GM18867 (cell line): Measurements from ENCODE around the gene FAM156A.
"Not testable (repeated sequence)": the region's sequence is repeated elsewhere in the genome, so short reads cannot be mapped to it uniquely, and the experiment has no call there.

Experiments
- ATAC-seq: cut with Tn5 transposase; IDR thresholded peaks from one replicate; pipeline ENCODE4 v1.9.1; 2021; ENCODE audit warnings: mild to moderate bottlenecking, moderate library complexity; ENCODE audit not compliant: unreplicated experiment

FAM156A gene

DNA sequence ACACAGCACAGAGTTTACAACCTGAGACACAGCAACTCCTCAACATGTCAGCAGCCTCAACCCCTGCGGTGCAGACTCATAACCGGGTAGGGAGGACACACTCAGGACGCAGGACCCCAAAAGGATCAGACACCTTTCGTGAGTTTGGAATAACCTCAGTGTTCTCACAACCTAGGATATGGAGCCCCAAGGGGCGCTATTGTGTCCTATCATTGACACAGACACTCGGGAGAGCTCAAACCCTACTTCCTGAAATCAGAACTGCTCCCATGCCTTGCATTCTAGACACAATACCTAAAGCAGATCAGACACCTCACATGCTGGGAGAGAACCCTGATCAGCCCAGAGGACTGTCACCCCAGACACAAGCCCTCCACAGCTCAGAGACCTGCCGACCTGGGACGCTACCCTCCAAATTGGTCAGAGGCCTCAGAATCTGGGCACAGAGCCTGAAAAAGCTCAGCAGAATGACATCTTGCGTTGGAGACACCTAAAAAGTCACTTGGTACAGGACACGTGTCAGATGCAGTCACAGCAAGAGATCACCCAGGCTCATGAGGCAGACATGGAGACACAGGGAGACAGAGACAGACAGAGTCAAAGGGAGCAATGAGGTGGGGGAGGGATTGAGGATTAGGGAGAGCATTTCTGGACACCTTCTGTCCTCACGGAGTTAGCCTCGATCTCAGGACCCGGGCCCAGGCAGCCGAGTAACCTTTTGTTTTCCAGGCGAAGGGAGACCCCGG is 8.8 kb upstream of the FAM156A start:
- not testable (repeated sequence) for ATAC-seq

DNA sequence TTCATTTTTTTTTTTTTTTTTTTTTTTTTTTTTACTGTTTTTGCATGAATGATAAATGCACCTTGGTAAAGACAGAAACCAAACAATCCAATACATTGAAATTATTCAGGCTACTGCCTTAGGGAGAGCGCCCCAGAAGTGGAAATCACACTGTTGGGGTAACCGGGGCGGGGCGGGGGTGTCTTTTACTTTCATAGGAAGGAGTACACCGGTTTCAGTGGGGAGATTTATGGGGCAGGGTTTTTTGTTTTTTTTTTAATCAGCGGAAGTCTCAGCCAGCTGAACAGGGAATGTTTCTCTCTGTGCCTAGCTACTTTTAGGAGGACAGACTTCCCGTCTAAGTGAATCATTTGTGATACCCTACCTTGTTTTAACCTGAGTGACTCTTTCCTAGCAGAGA is 643 bp upstream of the FAM156A start:
- ATAC-seq = peak; percentile 22

DNA sequence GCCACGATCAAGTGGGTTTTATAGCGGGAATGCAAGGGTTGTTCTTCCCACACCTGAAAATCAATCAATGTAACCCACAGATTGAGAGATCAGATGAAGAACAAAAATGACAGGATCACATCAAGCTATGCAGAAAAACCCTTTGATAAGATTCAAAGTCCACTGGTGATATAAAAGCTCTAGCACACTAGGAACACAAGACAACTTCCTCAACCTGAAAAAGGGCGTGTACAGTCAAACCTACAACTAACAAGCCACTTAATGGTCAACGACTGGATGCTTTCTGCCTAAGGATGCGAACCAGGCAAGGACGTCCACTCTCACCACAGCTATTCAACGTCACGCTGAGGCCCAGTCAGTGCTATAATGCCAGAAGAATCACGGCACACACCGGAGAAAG is 8.4 kb downstream of the FAM156A start:
- not testable (repeated sequence) for ATAC-seq

DNA sequence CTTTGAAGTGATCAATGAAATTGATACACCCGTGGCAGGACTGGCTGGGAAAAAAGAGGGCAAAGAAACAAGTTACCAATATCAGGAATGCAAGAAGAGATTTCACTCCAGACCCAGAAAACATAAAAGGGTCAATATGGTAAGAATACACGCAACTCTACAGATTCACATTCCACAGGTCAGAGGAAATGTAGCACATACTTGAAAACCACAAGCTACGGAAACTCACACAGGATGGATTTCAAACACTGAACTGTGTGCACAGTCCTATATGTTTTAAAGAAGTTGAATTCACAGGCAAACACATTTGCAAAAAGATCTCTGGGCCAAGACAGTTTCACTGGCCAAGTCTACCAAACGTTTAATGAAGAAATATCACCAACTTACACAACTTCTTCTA is 9.0 kb downstream of the FAM156A start:
- ATAC-seq = not testable (repeated sequence)

DNA sequence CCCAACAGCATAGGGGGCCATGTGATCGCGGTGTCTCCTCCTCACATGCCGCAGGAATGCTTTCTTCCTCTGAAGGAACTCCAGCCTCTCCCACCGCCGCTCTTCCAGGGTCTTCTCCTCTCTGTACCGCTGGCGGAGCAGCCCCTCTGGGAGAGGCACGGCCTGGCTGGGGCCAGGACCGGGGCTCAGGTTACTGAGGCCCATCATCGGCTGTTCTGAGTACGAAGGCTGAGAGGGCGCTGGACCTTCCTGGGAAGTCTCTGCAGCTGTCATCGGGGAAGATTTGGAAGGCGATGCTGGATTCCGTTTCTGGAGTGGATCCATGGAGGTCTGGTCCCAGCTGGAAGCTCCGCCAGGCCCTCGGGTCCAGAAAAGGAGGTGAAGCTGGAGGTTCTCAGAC is 10.1 kb downstream of the FAM156A start:
- ATAC-seq = not testable (repeated sequence)

DNA sequence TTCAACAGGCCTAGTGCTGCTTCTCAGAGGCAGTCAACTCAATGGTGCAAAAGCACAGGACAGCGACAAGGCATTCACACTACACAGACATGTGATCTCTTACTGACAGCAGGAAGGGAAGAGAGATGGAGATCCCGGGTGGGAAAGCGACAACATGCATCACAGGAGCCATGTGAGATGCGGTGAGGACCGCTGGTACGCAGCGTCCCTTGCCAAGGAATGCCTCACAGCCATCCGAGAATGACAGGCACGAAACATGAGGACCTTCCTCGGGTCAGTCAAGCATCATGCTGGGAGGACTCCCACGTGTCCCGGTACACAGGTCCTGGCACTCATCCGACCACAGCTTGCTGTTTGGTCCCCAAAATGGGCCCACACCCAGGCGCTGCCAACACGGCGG is 10.8 kb downstream of the FAM156A start:
- not testable (repeated sequence) for ATAC-seq

DNA sequence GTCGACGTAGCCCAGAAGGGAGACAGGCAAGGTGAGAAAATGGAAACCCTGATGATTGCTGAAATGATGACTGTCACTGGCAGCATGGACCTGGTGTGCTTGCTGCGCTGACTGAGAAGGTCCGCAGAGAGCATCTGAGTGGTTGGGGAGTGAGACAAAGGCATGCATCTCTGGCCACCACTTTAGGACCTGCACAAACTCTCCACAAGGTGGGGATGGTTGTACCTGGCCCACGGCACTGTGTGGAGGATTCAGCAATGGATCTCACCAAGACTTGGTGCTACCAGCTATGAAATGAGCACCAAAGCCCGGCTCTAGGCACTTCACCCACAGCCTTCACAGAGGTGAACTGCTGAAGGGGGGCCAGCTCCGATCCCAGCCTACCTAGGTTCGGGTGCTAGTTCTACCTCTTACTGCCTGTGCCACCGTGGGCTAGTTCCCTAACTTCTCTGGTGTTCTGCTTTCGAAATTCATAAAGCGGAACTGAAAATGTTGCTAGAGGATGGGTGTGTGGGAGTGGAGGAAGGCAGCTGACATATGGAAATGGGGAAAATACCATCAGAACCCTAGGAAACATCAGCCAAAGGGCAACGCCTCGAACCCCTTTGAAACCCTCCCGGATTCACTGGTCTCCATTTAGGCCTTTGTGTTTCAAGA is 12.4 kb downstream of the FAM156A start:
- ATAC-seq = peak; percentile 54

DNA sequence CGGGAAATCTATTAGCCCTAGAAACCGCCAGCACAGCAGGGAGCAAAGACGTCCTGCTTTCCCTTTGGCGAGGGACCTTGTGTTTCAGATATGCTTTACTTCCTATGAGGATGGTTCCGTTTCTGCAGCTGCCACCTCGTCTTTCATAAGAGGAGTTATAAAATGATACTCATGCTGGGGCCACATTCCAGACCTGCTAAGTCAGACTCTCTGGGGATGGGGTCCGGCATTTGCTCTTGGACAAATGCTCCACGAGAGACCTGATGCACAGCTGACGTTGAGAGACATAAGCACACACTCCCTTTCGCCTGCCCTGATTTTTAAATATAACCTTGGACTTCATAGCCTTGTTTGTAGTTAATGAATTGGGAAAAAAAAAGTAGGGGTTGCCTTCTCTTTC is 16.6 kb downstream of the FAM156A start:
- not testable (repeated sequence) for ATAC-seq

DNA sequence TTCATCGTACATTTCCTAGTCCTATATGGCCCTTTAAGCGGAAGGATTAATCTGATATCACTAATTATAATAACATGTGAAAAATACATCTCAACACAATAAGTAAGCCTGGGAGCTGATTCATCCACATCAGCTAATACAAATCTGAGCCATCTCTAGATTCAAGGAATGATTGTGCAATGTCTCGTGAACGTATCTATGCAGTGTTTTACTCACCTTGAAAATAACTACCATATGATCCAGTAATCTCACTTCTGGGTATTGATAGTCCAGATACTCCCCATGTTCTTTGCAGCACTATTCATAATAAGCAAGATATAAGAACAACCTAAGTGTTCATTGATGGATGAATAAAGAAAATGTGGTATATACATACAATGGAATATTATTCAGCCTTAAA is 17.6 kb downstream of the FAM156A start:
- ATAC-seq = not testable (repeated sequence)

DNA sequence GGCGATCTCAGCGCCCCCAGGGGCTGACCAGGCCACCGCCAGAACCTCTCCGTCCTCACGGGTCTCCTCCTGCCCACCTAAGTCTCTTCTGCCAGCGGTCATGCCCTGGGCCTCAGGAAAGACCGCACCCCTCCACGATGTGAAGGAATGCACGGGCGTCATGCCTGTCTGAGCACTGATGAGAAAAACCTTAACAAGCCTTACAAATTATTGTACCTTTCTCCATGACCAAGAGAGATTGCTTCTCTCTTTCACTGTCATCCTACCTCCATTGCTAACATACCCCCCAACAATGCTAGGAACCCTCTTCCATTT is 22.9 kb downstream of the FAM156A start:
- ATAC-seq = not testable (repeated sequence)

DNA sequence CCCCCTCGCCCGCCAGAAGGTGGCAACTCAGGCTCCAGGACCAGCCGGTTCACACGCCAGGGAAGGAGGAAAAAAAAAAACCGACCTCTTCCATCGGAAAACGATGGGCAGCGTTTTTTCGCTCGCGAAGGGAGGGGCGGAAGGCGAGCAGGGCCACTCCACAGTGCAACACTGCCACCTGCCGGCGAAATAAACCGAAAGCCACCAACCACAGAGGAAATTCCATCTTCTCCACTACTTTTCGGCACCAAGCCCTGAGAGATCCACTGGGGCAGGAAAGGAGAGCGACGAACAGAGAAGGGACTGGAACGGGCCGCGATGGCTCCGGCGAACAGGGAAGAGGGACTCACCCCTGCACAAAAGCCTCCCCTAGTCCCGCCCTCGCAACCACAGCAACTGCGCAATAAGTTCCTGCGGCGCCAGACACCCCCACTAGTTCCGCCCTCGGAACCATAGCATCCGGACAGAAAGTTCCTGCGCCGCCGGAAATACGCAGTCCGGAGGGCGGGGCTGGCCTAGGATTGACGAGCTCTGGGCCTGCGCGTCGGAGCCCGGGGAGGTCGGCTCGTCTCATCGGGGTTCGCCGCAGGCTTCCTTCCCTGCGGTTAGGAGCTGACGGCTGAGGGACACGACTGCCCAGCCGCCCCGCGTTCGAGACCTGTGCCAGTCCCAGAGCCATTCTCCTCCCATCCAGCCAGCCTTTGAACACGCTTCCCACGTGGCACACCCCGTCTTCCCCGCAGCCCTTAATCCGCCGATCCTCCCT is 23.4 kb downstream of the FAM156A start:
- peak; percentile 95 for ATAC-seq

DNA sequence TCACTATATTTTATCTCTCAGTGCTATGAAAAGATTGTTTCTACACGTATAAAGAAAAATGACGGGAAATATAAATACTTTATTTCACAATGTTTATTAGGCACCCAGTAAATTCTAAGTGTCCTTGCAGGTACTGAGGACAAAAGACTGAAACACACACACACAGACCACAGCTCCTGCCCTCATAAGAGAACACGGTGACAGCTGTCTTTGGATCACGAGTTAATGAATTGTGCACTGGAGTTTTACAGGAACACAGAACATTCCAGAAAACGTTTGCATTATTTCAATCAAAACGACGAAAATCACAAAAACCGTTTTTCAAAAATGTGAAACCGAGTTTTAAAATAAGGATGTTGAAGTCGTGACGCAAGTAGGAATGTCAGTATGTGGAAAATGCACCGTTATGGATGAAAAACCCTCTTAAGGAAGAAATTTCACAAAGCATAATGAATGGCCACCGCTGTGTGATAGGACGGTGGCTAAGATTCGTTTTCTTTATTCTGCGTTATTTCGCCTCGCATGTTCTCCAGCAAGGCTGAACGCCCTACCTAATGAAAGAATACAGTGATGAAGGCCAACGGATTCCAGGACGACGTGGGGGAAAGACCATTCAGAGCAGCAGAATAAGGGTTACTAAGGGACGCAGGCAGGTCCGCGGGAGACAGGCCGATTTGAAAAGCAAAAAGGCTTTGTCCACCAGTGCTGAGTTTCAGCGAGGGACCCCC is 24.2 kb downstream of the FAM156A start:
- peak; percentile 18 for ATAC-seq

DNA sequence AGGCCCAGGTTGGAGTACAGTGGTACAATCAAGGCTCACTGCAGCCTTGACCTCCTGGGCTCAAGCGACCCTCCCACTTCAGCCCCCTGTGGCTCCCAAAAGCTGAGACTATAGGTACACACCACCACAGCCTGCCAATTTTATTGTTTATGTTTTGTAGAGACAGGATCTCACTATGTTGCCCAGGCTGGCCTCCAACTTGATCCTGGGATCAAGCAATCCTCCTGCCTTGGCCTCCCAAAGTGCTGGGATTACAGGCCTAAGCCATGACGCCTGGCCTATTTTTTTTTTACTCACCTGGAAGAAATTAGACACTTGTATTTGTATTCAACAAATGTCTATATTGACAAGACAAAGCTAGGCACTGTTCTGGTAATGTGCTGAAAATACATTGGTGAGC is 25.1 kb downstream of the FAM156A start:
- ATAC-seq = no peak

DNA sequence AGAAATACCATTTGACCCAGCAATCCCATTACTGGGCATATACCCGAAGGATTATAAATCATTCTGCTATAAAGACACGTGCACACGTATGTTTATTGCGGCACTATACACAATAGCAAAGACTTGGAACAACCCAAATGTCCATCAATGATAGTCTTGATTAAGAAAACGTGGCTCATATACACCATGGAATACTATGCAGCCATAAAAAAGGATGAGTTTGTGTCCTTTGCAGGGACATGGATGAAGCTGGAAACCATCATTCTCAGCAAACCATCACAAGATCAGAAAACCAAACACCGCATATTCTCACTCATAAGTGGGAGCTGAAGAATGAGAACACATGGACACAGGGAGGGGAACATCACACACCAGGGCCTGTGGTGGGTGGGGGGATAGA is 28.1 kb downstream of the FAM156A start:
- ATAC-seq = not testable (repeated sequence)

DNA sequence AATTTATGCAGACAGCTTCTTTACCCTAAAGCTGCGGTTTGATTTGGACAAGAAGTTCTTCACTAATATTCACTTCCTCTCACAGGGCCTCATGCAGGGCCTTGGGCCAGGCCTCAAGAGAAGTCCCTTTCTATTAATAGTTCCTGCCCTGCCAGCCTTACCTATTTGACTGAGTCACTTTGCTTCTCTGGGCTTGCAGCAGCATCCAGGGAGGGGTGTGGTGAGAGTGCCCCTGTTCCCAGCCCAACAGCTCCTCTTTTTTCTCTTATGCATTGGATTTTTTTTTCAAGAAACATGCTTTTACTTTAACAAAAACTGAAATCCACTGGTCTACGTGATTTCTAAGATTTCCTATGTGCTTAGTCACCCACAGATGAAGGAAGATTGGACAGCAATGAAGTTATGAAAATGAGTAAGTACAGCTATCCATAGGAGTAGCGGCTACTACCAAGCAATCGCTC is 34.5 kb downstream of the FAM156A start:
- peak; percentile 37 for ATAC-seq

DNA sequence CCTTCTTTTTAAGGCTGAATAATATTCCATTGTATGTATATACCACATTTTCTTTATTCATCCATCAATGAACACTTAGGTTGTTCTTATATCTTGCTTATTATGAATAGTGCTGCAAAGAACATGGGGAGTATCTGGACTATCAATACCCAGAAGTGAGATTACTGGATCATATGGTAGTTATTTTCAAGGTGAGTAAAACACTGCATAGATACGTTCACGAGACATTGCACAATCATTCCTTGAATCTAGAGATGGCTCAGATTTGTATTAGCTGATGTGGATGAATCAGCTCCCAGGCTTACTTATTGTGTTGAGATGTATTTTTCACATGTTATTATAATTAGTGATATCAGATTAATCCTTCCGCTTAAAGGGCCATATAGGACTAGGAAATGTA is 43.6 kb downstream of the FAM156A start:
- not testable (repeated sequence) for ATAC-seq

DNA sequence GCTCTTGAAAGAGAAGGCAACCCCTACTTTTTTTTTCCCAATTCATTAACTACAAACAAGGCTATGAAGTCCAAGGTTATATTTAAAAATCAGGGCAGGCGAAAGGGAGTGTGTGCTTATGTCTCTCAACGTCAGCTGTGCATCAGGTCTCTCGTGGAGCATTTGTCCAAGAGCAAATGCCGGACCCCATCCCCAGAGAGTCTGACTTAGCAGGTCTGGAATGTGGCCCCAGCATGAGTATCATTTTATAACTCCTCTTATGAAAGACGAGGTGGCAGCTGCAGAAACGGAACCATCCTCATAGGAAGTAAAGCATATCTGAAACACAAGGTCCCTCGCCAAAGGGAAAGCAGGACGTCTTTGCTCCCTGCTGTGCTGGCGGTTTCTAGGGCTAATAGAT is 44.6 kb downstream of the FAM156A start:
- not testable (repeated sequence) for ATAC-seq

DNA sequence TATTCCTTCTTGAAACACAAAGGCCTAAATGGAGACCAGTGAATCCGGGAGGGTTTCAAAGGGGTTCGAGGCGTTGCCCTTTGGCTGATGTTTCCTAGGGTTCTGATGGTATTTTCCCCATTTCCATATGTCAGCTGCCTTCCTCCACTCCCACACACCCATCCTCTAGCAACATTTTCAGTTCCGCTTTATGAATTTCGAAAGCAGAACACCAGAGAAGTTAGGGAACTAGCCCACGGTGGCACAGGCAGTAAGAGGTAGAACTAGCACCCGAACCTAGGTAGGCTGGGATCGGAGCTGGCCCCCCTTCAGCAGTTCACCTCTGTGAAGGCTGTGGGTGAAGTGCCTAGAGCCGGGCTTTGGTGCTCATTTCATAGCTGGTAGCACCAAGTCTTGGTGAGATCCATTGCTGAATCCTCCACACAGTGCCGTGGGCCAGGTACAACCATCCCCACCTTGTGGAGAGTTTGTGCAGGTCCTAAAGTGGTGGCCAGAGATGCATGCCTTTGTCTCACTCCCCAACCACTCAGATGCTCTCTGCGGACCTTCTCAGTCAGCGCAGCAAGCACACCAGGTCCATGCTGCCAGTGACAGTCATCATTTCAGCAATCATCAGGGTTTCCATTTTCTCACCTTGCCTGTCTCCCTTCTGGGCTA is 48.9 kb downstream of the FAM156A start:
- ATAC-seq = peak; percentile 60

DNA sequence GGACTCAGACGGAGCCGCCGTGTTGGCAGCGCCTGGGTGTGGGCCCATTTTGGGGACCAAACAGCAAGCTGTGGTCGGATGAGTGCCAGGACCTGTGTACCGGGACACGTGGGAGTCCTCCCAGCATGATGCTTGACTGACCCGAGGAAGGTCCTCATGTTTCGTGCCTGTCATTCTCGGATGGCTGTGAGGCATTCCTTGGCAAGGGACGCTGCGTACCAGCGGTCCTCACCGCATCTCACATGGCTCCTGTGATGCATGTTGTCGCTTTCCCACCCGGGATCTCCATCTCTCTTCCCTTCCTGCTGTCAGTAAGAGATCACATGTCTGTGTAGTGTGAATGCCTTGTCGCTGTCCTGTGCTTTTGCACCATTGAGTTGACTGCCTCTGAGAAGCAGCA is 50.4 kb downstream of the FAM156A start:
- ATAC-seq = not testable (repeated sequence)

DNA sequence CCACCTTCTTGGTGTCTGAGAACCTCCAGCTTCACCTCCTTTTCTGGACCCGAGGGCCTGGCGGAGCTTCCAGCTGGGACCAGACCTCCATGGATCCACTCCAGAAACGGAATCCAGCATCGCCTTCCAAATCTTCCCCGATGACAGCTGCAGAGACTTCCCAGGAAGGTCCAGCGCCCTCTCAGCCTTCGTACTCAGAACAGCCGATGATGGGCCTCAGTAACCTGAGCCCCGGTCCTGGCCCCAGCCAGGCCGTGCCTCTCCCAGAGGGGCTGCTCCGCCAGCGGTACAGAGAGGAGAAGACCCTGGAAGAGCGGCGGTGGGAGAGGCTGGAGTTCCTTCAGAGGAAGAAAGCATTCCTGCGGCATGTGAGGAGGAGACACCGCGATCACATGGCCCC is 51.2 kb downstream of the FAM156A start:
- not testable (repeated sequence) for ATAC-seq

DNA sequence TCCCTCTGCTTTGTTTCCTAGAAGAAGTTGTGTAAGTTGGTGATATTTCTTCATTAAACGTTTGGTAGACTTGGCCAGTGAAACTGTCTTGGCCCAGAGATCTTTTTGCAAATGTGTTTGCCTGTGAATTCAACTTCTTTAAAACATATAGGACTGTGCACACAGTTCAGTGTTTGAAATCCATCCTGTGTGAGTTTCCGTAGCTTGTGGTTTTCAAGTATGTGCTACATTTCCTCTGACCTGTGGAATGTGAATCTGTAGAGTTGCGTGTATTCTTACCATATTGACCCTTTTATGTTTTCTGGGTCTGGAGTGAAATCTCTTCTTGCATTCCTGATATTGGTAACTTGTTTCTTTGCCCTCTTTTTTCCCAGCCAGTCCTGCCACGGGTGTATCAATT is 52.2 kb downstream of the FAM156A start:
- not testable (repeated sequence) for ATAC-seq
